ENCODE results near the gene CYB561D1.

Gene CYB561D1

GRCh38 chr1:109504974-109505373, 11.1 kb downstream of the CYB561D1 start:
- no peak for ATAC-seq
- TF ChIP-seq GLIS3 (CRISPR knock-in tag; IDR thresholded peaks at IDR 0.05): no peak
- TF ChIP-seq CSDC2 (CRISPR knock-in tag; IDR thresholded peaks at IDR 0.05): no peak
- TF ChIP-seq TOX (CRISPR knock-in tag; IDR thresholded peaks at IDR 0.05; ENCODE audit: borderline replicate concordance): no peak
- no peak for TF ChIP-seq ZNF70 (CRISPR knock-in tag; IDR thresholded peaks at IDR 0.05)
- TF ChIP-seq TCF4 (CRISPR knock-in tag; IDR thresholded peaks at IDR 0.05; ENCODE audit: borderline replicate concordance): no peak
- no peak for TF ChIP-seq CREB5 (CRISPR knock-in tag; IDR thresholded peaks at IDR 0.05; ENCODE audit: low read depth)
- TF ChIP-seq ESRRG (CRISPR knock-in tag; IDR thresholded peaks at IDR 0.05): no peak
- no peak for TF ChIP-seq ZNF565 (CRISPR knock-in tag; conservative IDR thresholded peaks at IDR 0.05; ENCODE audit: low read depth)
- TF ChIP-seq OSR1 (CRISPR knock-in tag; IDR thresholded peaks at IDR 0.05): no peak
- TF ChIP-seq PATZ1 (CRISPR knock-in tag; IDR thresholded peaks at IDR 0.05; ENCODE audit: borderline replicate concordance): no peak
- TF ChIP-seq ZFP30 (CRISPR knock-in tag; IDR thresholded peaks at IDR 0.05): no peak

DNA sequence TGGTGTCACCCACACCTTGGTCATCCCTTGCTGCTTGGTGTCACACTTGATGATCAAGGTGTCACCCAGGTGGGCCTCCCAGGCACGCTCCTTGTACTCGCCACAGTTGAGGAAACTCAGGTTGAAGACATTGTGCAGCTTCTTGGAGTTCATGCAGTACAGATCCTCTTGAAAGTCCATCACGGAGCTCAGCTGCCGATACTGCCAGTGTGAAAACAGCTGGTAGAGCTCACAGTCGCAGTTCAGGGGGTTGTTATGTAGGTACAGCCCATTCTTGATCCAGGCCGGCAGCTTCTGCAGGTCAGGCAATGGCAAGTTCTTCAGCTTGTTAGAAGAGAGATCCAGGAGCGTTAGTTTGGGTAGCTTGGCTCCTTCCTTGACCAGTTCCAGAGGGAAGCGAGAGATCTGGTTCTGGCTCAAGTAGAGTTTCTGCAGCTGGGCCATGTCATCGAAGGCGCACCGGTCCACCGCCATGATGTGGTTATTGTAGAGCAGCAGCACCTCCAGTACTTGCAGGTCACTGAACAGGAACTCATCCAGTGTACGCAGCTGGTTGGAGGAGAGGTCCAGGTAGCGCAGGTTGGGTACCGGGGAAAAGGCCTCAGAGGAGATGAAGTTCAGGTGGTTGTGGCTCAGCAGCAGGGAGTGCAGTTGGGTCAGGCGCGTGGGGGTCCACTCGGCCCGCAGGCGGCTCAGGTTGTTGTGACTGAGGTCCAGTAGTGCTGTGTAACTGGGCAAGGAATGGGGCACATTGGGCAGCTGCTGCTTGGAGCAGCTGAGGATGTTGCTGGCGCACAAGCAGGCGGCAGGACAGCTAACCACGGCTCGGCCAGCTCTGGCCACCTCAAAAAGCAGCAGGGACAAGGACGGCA, 14.3 kb downstream of the CYB561D1 start:
- no peak for ATAC-seq
- no peak for TF ChIP-seq ESRRG (CRISPR knock-in tag; IDR thresholded peaks at IDR 0.05)
- no peak for TF ChIP-seq ZC3H10 (CRISPR knock-in tag; IDR thresholded peaks at IDR 0.05)
- TF ChIP-seq ZNF70 (CRISPR knock-in tag; IDR thresholded peaks at IDR 0.05): no peak
- TF ChIP-seq POU6F1 (CRISPR knock-in tag; IDR thresholded peaks at IDR 0.05; ENCODE audit: borderline replicate concordance, low read depth): no peak
- no peak for TF ChIP-seq ZNF565 (CRISPR knock-in tag; conservative IDR thresholded peaks at IDR 0.05; ENCODE audit: low read depth)
- TF ChIP-seq ZNF8 (CRISPR knock-in tag; IDR thresholded peaks at IDR 0.05): no peak
- no peak for TF ChIP-seq ZFP30 (CRISPR knock-in tag; IDR thresholded peaks at IDR 0.05)
- no peak for TF ChIP-seq TOX (CRISPR knock-in tag; IDR thresholded peaks at IDR 0.05; ENCODE audit: borderline replicate concordance)
- TF ChIP-seq SNAI2 (CRISPR knock-in tag; IDR thresholded peaks at IDR 0.05): no peak
- no peak for TF ChIP-seq OSR1 (CRISPR knock-in tag; IDR thresholded peaks at IDR 0.05)
- TF ChIP-seq, protein P1, sequence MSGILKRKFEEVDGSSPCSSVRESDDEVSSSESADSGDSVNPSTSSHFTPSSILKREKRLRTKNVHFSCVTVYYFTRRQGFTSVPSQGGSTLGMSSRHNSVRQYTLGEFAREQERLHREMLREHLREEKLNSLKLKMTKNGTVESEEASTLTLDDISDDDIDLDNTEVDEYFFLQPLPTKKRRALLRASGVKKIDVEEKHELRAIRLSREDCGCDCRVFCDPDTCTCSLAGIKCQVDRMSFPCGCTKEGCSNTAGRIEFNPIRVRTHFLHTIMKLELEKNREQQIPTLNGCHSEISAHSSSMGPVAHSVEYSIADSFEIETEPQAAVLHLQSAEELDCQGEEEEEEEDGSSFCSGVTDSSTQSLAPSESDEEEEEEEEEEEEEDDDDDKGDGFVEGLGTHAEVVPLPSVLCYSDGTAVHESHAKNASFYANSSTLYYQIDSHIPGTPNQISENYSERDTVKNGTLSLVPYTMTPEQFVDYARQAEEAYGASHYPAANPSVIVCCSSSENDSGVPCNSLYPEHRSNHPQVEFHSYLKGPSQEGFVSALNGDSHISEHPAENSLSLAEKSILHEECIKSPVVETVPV (CRISPR knock-in tag; IDR thresholded peaks at IDR 0.05): no peak
- TF ChIP-seq CSDC2 (CRISPR knock-in tag; IDR thresholded peaks at IDR 0.05): no peak
- TF ChIP-seq ISL1 (CRISPR knock-in tag; IDR thresholded peaks at IDR 0.05): no peak
- no peak for TF ChIP-seq ZFP3 (CRISPR knock-in tag; IDR thresholded peaks at IDR 0.05)

GRCh38 chr1:109508873-109509175, 14.9 kb downstream of the CYB561D1 start:
- no peak for ATAC-seq
- TF ChIP-seq, protein P2, sequence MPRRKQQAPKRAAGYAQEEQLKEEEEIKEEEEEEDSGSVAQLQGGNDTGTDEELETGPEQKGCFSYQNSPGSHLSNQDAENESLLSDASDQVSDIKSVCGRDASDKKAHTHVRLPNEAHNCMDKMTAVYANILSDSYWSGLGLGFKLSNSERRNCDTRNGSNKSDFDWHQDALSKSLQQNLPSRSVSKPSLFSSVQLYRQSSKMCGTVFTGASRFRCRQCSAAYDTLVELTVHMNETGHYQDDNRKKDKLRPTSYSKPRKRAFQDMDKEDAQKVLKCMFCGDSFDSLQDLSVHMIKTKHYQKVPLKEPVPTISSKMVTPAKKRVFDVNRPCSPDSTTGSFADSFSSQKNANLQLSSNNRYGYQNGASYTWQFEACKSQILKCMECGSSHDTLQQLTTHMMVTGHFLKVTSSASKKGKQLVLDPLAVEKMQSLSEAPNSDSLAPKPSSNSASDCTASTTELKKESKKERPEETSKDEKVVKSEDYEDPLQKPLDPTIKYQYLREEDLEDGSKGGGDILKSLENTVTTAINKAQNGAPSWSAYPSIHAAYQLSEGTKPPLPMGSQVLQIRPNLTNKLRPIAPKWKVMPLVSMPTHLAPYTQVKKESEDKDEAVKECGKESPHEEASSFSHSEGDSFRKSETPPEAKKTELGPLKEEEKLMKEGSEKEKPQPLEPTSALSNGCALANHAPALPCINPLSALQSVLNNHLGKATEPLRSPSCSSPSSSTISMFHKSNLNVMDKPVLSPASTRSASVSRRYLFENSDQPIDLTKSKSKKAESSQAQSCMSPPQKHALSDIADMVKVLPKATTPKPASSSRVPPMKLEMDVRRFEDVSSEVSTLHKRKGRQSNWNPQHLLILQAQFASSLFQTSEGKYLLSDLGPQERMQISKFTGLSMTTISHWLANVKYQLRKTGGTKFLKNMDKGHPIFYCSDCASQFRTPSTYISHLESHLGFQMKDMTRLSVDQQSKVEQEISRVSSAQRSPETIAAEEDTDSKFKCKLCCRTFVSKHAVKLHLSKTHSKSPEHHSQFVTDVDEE (CRISPR knock-in tag; IDR thresholded peaks at IDR 0.05): no peak
- TF ChIP-seq CSDC2 (CRISPR knock-in tag; IDR thresholded peaks at IDR 0.05) (no peak), PPARA (CRISPR knock-in tag; IDR thresholded peaks at IDR 0.05; ENCODE audit: borderline replicate concordance) (no peak), ZC3H10 (CRISPR knock-in tag; IDR thresholded peaks at IDR 0.05) (no peak), ZFP3 (CRISPR knock-in tag; IDR thresholded peaks at IDR 0.05) (no peak), ZNF8 (CRISPR knock-in tag; IDR thresholded peaks at IDR 0.05) (no peak), ARNTL (CRISPR knock-in tag; IDR thresholded peaks at IDR 0.05; ENCODE audit: borderline replicate concordance, low read depth) (no peak), OSR1 (CRISPR knock-in tag; IDR thresholded peaks at IDR 0.05) (no peak), CREB5 (CRISPR knock-in tag; IDR thresholded peaks at IDR 0.05; ENCODE audit: low read depth) (no peak), ESRRG (CRISPR knock-in tag; IDR thresholded peaks at IDR 0.05) (no peak), SNAI2 (CRISPR knock-in tag; IDR thresholded peaks at IDR 0.05) (no peak), PATZ1 (CRISPR knock-in tag; IDR thresholded peaks at IDR 0.05; ENCODE audit: borderline replicate concordance) (no peak)

Data from SK-N-SH treated with all-trans-retinoic acid at 6 μM for 48 hours (cell line).